H1 (cell line): ENCODE results near the gene NUDT3. TPM values are rescaled to one million over a fixed set of nuclear protein-coding genes. Genes with fewer than 3 reads are reported as not detected.

Experiments used
- CTCF ChIA-PET: fragments of 300-600 bp; sonication (Branson Sonifier 250); formaldehyde crosslinking; loops from one replicate; lab custom pipeline; 2021; ENCODE audit not compliant: partially characterized antibody; lab: Charles Lee
- POLR2A ChIA-PET: fragments of 300-600 bp; sonication (Branson Sonifier 250); formaldehyde crosslinking; loops from one replicate; lab custom pipeline; 2021; ENCODE audit warnings: inconsistent platforms; ENCODE audit not compliant: partially characterized antibody; lab: Charles Lee
- DNase-seq, 2 experiments: peaks; one replicate each; pipeline versions ENCODE4 v3.0.0 to v3.0.0-alpha.2; 2010 to 2022; ENCODE audit warnings: low spot score in 2 of 2, low read depth in 1 of 2, mixed read lengths in 1 of 2
- FAIRE-seq: peaks from 2 replicates; lab custom pipeline; 2011; peaks lifted over from hg19 to GRCh38; lab: Jason Lieb, UNC
- H2AFZ ChIP-seq: 2 replicates; pipeline ENCODE4 v1.8.1; 2012; ENCODE audit warnings: low read length, inconsistent platforms
- H2AK5ac ChIP-seq: 2 replicates; pipeline ENCODE4 v1.6.1; 2013; ENCODE audit warnings: low read depth, low read length
- H2BK120ac ChIP-seq: replicated peaks from 2 replicates; pipeline ENCODE3; 2013; ENCODE audit warnings: low read depth, low read length, inconsistent platforms
- H2BK12ac ChIP-seq: 2 replicates; pipeline ENCODE4 v1.6.1; 2013; ENCODE audit warnings: low read depth, low read length
- H2BK15ac ChIP-seq: 2 replicates; pipeline ENCODE4 v1.6.1; 2013; ENCODE audit warnings: low read length
- H2BK20ac ChIP-seq: 2 replicates; pipeline ENCODE4 v1.6.1; 2013; ENCODE audit warnings: low read length
- H2BK5ac ChIP-seq: 2 replicates; pipeline ENCODE4 v1.6.1; 2013; ENCODE audit warnings: low read depth, low read length
- H3K14ac ChIP-seq: 2 replicates; pipeline ENCODE4 v1.6.1; 2013; ENCODE audit warnings: inconsistent platforms; ENCODE audit not compliant: insufficient read length
- H3K18ac ChIP-seq: 2 replicates; pipeline ENCODE4 v1.6.1; 2013; ENCODE audit warnings: low read length; ENCODE audit errors: extremely low read depth
- H3K23ac ChIP-seq: 2 replicates; pipeline ENCODE4 v1.6.1; 2013; ENCODE audit warnings: inconsistent platforms; ENCODE audit not compliant: insufficient read length
- H3K23me2 ChIP-seq: 2 replicates; pipeline ENCODE4 v1.6.1; 2013; ENCODE audit warnings: low read depth, low read length
- H3K27ac ChIP-seq: 2 replicates; pipeline ENCODE4 v1.6.1; 2011; ENCODE audit warnings: low read depth, low read length, inconsistent platforms
- H3K27me3 ChIP-seq, 4 experiments: replicated peaks in 1 of 4; 1 replicate in 1 of 4; 2 replicates in 3 of 4; pipeline versions ENCODE4 v1.6.1 to v1.8.1; 2011 to 2013; ENCODE audit warnings: low read length in 3 of 4, mild to moderate bottlenecking in 3 of 4, inconsistent platforms in 2 of 4, mixed read lengths in 2 of 4, moderate library complexity in 1 of 4; ENCODE audit not compliant: control insufficient read depth in 3 of 4, insufficient read depth in 3 of 4; ENCODE audit errors: extremely low read depth in 1 of 4
- H3K36me3 ChIP-seq, 4 experiments: 2 replicates each; pipeline versions ENCODE4 v1.6.1 to v1.8.1; 2011 to 2013; ENCODE audit warnings: mild to moderate bottlenecking in 4 of 4, low read length in 3 of 4, moderate library complexity in 2 of 4, control low read depth in 1 of 4, inconsistent platforms in 1 of 4; ENCODE audit not compliant: insufficient read depth in 4 of 4, control insufficient read depth in 2 of 4
- H3K4ac ChIP-seq: replicated peaks from 2 replicates; pipeline ENCODE3; 2013; ENCODE audit warnings: low read length, low read depth, mixed read lengths, inconsistent platforms; ENCODE audit not compliant: insufficient read length
- H3K4me1 ChIP-seq, 4 experiments: replicated peaks in 1 of 4; 1 replicate in 1 of 4; 2 replicates in 3 of 4; pipeline versions ENCODE4 v1.6.1 to v1.8.1; 2011 to 2013; ENCODE audit warnings: low read length in 3 of 4, inconsistent platforms in 2 of 4, mixed read lengths in 1 of 4; ENCODE audit not compliant: insufficient read depth in 4 of 4, control insufficient read depth in 3 of 4
- H3K4me2 ChIP-seq, 2 experiments: 2 replicates each; pipeline versions ENCODE4 v1.6.1 to v1.8.1; 2011 to 2013; ENCODE audit warnings: low read depth in 2 of 2, low read length in 2 of 2, control low read depth in 1 of 2, inconsistent platforms in 1 of 2, mild to moderate bottlenecking in 1 of 2; ENCODE audit not compliant: insufficient read depth in 1 of 2
- H3K4me3 ChIP-seq, 4 experiments: fragments of 200-600, 300-600 bp in 1 of 4; sonication (generic), shearing (Covaris generic), sonication (Bioruptor Twin) in 1 of 4; 2 replicates each; pipeline versions ENCODE4 v1.5.1 to v1.8.1; 2011 to 2016; ENCODE audit warnings: low read length in 4 of 4, low read depth in 3 of 4, control low read depth in 2 of 4, inconsistent platforms in 2 of 4, mild to moderate bottlenecking in 2 of 4, mixed read lengths in 1 of 4, moderate library complexity in 1 of 4; ENCODE audit not compliant: insufficient read depth in 2 of 4; ENCODE audit errors: extremely low read depth in 1 of 4
- H3K56ac ChIP-seq: replicated peaks from 2 replicates; pipeline ENCODE3; 2013; ENCODE audit warnings: low read depth, mild to moderate bottlenecking, mixed read lengths, low read length, inconsistent platforms; ENCODE audit not compliant: insufficient read length
- H3K79me1 ChIP-seq: 2 replicates; pipeline ENCODE4 v1.6.1; 2013; ENCODE audit warnings: low read depth, low read length, control low read depth
- H3K79me2 ChIP-seq, 2 experiments: 2 replicates each; pipeline versions ENCODE4 v1.6.1 to v1.8.1; 2012 to 2013; ENCODE audit warnings: low read length in 2 of 2, mild to moderate bottlenecking in 2 of 2, inconsistent platforms in 1 of 2; ENCODE audit not compliant: insufficient read depth in 2 of 2, control insufficient read depth in 1 of 2
- H3K9ac ChIP-seq, 4 experiments: replicated peaks in 1 of 4; 1 replicate in 1 of 4; 2 replicates in 3 of 4; pipeline versions ENCODE4 v1.6.1 to v1.8.1; 2011 to 2013; ENCODE audit warnings: low read depth in 3 of 4, low read length in 3 of 4, control low read depth in 2 of 4, mild to moderate bottlenecking in 2 of 4, moderate library complexity in 2 of 4, inconsistent platforms in 1 of 4; ENCODE audit errors: extremely low read depth in 1 of 4
- H3K9me3 ChIP-seq, 2 experiments: 2 replicates each; pipeline versions ENCODE4 v1.6.1 to v1.8.1; 2012 to 2013; ENCODE audit warnings: mild to moderate bottlenecking in 2 of 2, moderate library complexity in 2 of 2, control low read depth in 1 of 2, inconsistent platforms in 1 of 2, low read depth in 1 of 2, low read length in 1 of 2, mixed read lengths in 1 of 2; ENCODE audit not compliant: insufficient read depth in 2 of 2
- H4K20me1 ChIP-seq, 2 experiments: replicated peaks in 1 of 2; 2 replicates each; pipeline versions ENCODE3 to v1.8.1; 2011 to 2013; ENCODE audit warnings: inconsistent platforms in 2 of 2, low read length in 2 of 2, mild to moderate bottlenecking in 1 of 2; ENCODE audit not compliant: insufficient read depth in 2 of 2, control insufficient read depth in 1 of 2
- H4K5ac ChIP-seq: 2 replicates; pipeline ENCODE4 v1.6.1; 2013; ENCODE audit warnings: low read length, low read depth, mixed read lengths, inconsistent platforms; ENCODE audit not compliant: insufficient read length
- H4K8ac ChIP-seq: 2 replicates; pipeline ENCODE4 v1.8.0; 2013; ENCODE audit warnings: mild to moderate bottlenecking, moderate library complexity, low read length, inconsistent platforms; ENCODE audit not compliant: insufficient read depth; ENCODE audit errors: extremely low read depth
- H4K91ac ChIP-seq: replicated peaks from 2 replicates; pipeline ENCODE3; 2013; ENCODE audit warnings: low read length, mixed read lengths, inconsistent platforms; ENCODE audit not compliant: insufficient read length
- BACH1 ChIP-seq: IDR thresholded peaks from 2 replicates; pipeline ENCODE4 v1.6.1; 2012; ENCODE audit warnings: low read length, improper control_type of control experiment
- MAX ChIP-seq: IDR thresholded peaks from 2 replicates; pipeline ENCODE4 v1.6.1; 2012; ENCODE audit warnings: inconsistent platforms
- PHF8 ChIP-seq: fragments of 200-600 bp; sonication (generic); conservative IDR thresholded peaks from 2 replicates; pipeline ENCODE4 v1.7.1; 2012; ENCODE audit warnings: low read depth, mild to moderate bottlenecking, inconsistent platforms, low read length, moderate library complexity
- POLR2A ChIP-seq, 2 experiments: IDR thresholded peaks; 1 replicate in 1 of 2; 2 replicates in 1 of 2; pipeline ENCODE4 v1.6.1; 2011; ENCODE audit warnings: low read depth in 2 of 2, low read length in 2 of 2, mild to moderate bottlenecking in 2 of 2; ENCODE audit errors: control extremely low read depth in 1 of 2
- RAD21 ChIP-seq, 2 experiments: IDR thresholded peaks in 1 of 2; conservative IDR thresholded peaks in 1 of 2; 2 replicates each; pipeline ENCODE4 v1.6.1; 2011; ENCODE audit warnings: low read depth in 2 of 2, low read length in 2 of 2, improper control_type of control experiment in 1 of 2, inconsistent platforms in 1 of 2, mild to moderate bottlenecking in 1 of 2, moderate library complexity in 1 of 2
- RBBP5 ChIP-seq: IDR thresholded peaks from 2 replicates; pipeline ENCODE4 v1.7.1; 2012; ENCODE audit warnings: low read depth, mild to moderate bottlenecking, inconsistent platforms, low read length, moderate library complexity, borderline replicate concordance
- RXRA ChIP-seq: IDR thresholded peaks from 2 replicates; pipeline ENCODE4 v1.6.1; 2011; ENCODE audit warnings: low read depth, mild to moderate bottlenecking, low read length, moderate library complexity; ENCODE audit not compliant: insufficient read depth
- SP1 ChIP-seq: IDR thresholded peaks from 2 replicates; pipeline ENCODE4 v1.6.1; 2011; ENCODE audit warnings: low read depth, low read length
- SP4 ChIP-seq: IDR thresholded peaks from 2 replicates; pipeline ENCODE4 v1.6.1; 2012; ENCODE audit warnings: low read length, inconsistent platforms
- TAF1 ChIP-seq: IDR thresholded peaks from 2 replicates; pipeline ENCODE4 v1.6.1; 2011; ENCODE audit warnings: mild to moderate bottlenecking, low read depth, low read length
- TAF7 ChIP-seq: optimal IDR thresholded peaks from 2 replicates; pipeline ENCODE3; 2011; ENCODE audit warnings: low read depth, mild to moderate bottlenecking, inconsistent platforms, low read length, moderate library complexity, borderline replicate concordance
- TCF12 ChIP-seq: IDR thresholded peaks from 2 replicates; pipeline ENCODE4 v1.6.1; 2011; ENCODE audit warnings: low read depth, mild to moderate bottlenecking, low read length
- WGBS, 2 experiments: shearing (Covaris generic) in 1 of 2; methylation state at CpG; one replicate each; pipeline versions ENCODE4 v1.1.6 to v1.1.7; 2013 to 2015; ENCODE audit warnings: low lambda C conversion rate in 2 of 2, mixed read lengths in 2 of 2, inconsistent platforms in 1 of 2, low coverage in 1 of 2, missing lambda C conversion rate in 1 of 2; ENCODE audit not compliant: insufficient replicate concordance in 2 of 2, insufficient coverage in 1 of 2, insufficient read length in 1 of 2; ENCODE audit errors: extremely low coverage in 1 of 2, missing lambda C conversion rate in 1 of 2; 5-methylcytosine and 5-hydroxymethylcytosine counted together
- polyA plus RNA-seq, 7 experiments: library from polyadenylated mRNA; depleted of rRNA in 3 of 7; stranded (reverse) in 5 of 7; unstranded in 2 of 7; fragments of >200 nt in 5 of 7; fragments of 200-250 nt in 2 of 7; gene quantifications; 1 replicate in 5 of 7; 2 replicates in 1 of 7; 4 replicates in 1 of 7; pipeline versions ENCODE4 v1.2.1 to v1.2.3, GENCODE V29; 2011 to 2013; ENCODE audit warnings: missing spikeins in 2 of 7, mixed read lengths in 2 of 7
- total RNA-seq: library from RNA; stranded (reverse); fragmentation: NEBNext Ultra II Directional; extraction: Animal tissue kit (Norgen Biotek cat#: 25700); gene quantifications from 2 replicates; pipeline ENCODE4 v1.2.1, GENCODE V29; 2021

The NUDT3 gene
- total and polyA plus RNA-seq, 2 of the 8 experiments (the other 6 are each of a cell fraction or from before 2014, with no cell fraction given), result 14.1 to 36.9 TPM

- no peak overlapping the region for H3K4ac ChIP-seq
- FAIRE-seq, result no peak
- H4K8ac ChIP-seq, result no peak overlapping the region
- WGBS, 2 experiments, result 85% methylated on average over 13 of the region's 13 CpGs; no CpG with 5 or more reads in 1 of the 2 experiments
- H2BK15ac ChIP-seq, result no peak overlapping the region
- H3K18ac ChIP-seq, result no peak overlapping the region
- H3K9me3 ChIP-seq, result no peaks in the 10 kb centered on the region
- no peaks in the 10 kb centered on the region for H3K27me3 ChIP-seq
- H3K9ac ChIP-seq, result no peak overlapping the region
- no peaks in the 10 kb centered on the region for H4K20me1 ChIP-seq
- no peak overlapping the region for H4K5ac ChIP-seq
- H3K79me1 ChIP-seq, result no peaks in the 10 kb centered on the region
- no peak overlapping the region for H2BK5ac ChIP-seq
- H3K4me3 ChIP-seq, result no peak overlapping the region
- no peaks in the 10 kb centered on the region for H3K23me2 ChIP-seq
- no peak overlapping the region for H3K4me2 ChIP-seq
- no peak overlapping the region for H2BK20ac ChIP-seq
- H2BK12ac ChIP-seq, result no peak overlapping the region
- H3K56ac ChIP-seq, result no peak overlapping the region
- no peak overlapping the region for H4K91ac ChIP-seq
- H3K14ac ChIP-seq, result no peak overlapping the region
- no peaks in the 10 kb centered on the region for H3K36me3 ChIP-seq
- ChIA-PET CTCF (interaction anchor here (0.6 to 2.3 kb wide), 12 partner anchors 8 to 321 kb away, joined by 3 to 9 read pairs (median 4); no protein-coding TSS in a partner anchor), POLR2A (interaction anchor here (1.0 kb wide), 2 partner anchors 11 to 108 kb away, joined by 3 read pairs; no protein-coding TSS in a partner anchor)
- no peak overlapping the region for H2AFZ ChIP-seq
- no peaks in the 10 kb centered on the region for H3K4me1 ChIP-seq
- no peak overlapping the region for H3K23ac ChIP-seq
- H2BK120ac ChIP-seq, result no peak overlapping the region
- peak in 1 of 2 experiments; percentile 53 for DNase-seq
- no peak overlapping the region for H2AK5ac ChIP-seq
- no peak overlapping the region for H3K27ac ChIP-seq
- no peaks in the 10 kb centered on the region for H3K79me2 ChIP-seq
- TF ChIP-seq SP4 (no peak), BACH1 (no peak), PHF8 (no peak), POLR2A (IDR thresholded peaks at IDR 0.05; ENCODE audit: control extremely low read depth in 1 of 2, low read depth in 2 of 2, low read length in 2 of 2) (no peak), RXRA (no peak), MAX (no peak), SP1 (no peak), RAD21 (IDR thresholded peaks at IDR 0.05 in 1 of 2, conservative IDR thresholded peaks at IDR 0.05 in 1 of 2; ENCODE audit: low read depth in 2 of 2, low read length in 2 of 2) (peak in 1 of 2 experiments; percentile 43; a peak in 1 of 4 replicates), TAF1 (no peak), TAF7 (no peak), RBBP5 (no peak), TCF12 (no peak)
These were observed 120.2 kb downstream of the NUDT3 start for GRCh38 chr6:34272013-34272926.
